HG03439 (cell line): ENCODE measurements around the gene KRTAP3-3.
"Not testable (repeated sequence)": the region's sequence is repeated elsewhere in the genome, so short reads cannot be mapped to it uniquely, and the experiment has no call there.

Experiments
- ATAC-seq: cut with Tn5 transposase; IDR thresholded peaks from one replicate; pipeline ENCODE4 v1.9.1; 2021; ENCODE audit warnings: mild to moderate bottlenecking, moderate library complexity; ENCODE audit not compliant: unreplicated experiment

KRTAP3-3 gene

DNA sequence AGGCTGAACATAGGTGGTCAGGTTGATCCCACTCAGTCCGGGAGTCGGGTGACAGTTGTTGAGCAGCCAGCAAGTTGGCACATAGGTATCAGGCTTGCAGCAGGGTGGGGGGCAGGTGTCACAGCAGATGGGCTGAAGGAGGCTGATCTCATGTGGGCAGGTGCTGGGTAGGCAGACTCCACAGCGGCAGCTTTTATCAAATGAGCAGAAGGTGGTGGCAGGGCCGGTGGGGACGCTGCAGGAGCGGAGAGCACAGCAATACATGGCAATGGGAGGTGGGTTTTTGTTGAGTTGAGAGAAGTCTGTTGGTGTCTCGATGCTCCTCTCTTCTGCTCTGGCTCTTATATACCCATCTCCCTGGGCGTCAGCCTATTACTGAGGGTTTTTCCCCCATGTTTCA, 14.8 kb upstream of the KRTAP3-3 start, which contains the start of gene KRTAP3-1:
KRTAP3-1 (minus strand) TSS at position 318 of the 400 bp plus-strand sequence; CDS start at position 264, 54 bp downstream.
- ATAC-seq = no peak

DNA sequence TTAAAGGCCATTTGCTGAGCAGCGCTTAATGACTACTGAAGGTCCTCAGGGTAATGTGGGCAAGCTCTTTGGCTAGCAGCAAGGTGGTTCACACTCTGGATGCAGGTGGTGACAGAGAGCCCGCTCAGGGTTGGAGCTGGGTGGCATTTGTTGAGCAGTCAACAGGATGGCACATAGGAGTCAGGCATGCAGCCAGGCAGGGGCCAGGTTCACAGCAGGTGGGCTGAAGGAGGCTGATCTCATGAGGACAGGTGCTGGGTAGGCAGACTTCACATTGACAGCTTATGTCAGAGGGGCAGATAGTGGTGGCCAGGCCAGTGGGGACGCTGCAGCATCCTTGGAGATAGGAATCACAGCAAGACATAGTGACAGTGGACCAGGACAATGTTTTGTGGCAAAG, 10.4 kb upstream of the KRTAP3-3 start:
- no peak for ATAC-seq

DNA sequence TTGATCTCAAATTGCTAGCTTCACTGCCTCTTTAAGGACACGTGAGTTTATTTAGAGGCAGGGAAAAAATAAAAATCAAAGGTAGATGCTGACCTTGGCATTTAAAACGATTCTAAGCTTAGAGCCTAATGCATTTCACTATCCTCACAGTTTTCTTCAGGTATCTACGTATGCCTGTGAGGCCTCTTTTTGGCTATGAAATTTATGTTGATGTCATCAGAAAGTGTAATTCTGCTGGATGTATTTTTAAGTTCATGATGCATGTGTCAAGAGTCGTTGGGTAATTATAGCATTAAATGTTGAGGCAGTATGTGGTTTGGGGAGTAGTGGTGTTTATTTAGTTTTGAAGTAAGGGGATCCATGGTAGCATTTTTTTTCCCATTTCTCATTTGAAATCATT, 10.0 kb upstream of the KRTAP3-3 start:
- ATAC-seq = no peak

DNA sequence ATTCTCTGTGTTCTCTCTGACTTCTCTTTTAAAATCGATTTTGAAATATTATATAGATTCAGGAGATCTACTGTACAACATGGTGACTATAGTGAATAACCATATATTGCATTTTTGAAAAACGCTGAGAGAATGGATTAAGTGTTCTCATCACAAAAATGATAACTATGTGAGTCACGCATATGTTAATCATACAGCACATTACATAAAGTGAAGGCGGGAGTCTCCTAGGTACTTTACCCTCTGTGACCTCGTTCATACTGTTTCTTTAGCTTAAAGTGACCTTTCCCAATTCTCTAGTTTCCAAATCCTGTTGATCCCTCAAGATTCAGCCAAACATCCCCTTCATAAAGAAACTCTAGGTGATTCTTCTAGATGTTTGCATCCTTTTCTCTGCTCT, 8.8 kb upstream of the KRTAP3-3 start:
- no peak for ATAC-seq

DNA sequence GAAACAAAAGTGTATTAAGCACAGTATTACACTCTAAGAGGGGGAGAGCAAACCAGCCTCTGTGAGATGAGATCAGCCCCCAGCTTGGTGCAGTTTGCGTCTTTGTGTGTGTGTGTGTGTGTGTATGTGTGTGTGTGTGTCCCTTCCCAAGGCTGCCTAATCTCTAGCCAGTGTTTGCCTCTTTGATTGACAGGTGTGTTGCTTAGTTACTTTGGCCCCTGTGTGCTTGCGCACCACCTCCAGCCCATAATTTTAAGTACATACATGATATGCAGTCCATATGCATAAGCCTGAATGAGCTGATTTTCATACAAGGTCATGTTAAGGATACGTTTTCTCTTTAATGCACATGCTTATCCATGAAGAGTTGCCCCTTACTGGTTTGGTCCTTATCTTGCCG, 7.8 kb upstream of the KRTAP3-3 start:
- no peak for ATAC-seq

DNA sequence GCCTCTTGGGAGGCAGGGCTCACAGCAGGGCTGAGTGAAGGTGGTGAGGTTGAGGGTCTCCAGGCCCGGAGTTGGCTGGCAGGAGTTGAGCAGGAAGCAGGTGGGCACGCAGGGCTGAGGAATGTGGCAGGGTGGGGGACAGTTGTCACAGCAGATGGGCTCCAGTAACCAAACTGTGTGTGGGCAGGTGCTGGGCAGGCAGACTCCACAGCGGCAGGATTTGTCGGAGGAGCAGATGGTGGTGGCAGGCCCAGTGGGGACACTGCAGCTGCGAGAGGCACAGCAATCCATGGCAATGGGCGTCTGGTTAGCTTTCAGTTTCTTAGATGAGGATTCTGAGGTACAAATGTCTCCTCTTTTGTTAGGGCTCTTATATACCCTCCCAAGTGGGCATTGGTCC, 5.6 kb upstream of the KRTAP3-3 start, which contains the start of gene KRTAP3-2:
KRTAP3-2 (minus strand) TSS at position 344 of the 400 bp plus-strand sequence; CDS start at position 291, 53 bp downstream.
- not testable (repeated sequence) for ATAC-seq

DNA sequence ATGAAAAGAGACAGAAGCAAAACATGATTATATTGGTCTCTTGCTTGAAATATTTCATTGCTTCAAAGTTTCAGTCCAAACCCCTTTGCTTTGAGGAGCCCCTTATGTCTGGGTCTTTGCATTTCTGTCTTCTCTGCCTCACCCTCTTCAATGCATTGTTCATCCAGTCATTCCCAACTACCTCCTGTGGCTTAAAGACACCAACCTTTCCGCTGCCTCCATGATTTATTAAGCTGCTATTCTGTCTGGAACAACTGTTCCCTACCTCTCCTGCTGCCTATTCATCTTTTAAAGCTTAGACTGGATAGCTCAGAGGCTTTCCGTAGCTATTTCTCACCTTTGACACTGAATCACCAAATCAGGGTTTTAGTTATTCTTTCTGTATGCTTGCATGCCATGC, 3.4 kb upstream of the KRTAP3-3 start:
- ATAC-seq = no peak

DNA sequence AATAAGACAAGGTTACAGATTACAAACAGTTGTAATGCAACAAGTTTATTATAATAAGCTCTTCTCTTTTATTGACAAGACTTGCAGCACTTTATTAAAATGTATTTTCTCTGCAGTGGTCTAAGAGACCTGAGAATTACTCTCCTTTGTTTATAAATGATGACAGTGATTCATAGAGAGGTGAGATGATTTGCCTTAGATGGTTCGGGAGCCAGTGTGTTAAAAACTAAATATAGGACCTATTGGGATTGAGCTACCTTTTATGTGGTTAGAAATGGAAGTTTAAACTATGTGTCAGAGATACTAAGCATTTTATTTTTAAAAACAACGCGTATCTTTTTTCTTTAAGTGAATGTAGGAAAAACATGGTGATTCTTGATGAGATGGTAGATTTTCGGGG, 2.9 kb upstream of the KRTAP3-3 start:
- ATAC-seq = no peak

DNA sequence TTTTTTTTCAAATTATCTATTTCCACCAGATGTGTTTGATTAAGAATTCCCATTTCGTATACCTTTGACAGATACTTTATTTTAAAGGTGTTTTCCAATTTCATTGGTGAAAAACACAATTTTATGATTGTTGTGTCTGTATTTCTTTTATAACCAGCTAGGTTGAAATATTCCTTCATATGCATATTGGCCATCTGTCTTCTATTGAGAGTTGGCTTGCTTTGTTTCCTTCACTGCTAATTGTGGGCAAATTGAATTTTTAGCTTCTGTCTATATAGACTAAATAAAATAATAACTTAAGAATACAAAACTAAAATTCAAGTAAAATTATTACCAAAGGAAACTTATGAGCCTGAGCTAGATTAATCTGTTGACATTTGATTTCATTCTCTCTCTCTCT, 1.2 kb upstream of the KRTAP3-3 start:
- ATAC-seq = no peak

DNA sequence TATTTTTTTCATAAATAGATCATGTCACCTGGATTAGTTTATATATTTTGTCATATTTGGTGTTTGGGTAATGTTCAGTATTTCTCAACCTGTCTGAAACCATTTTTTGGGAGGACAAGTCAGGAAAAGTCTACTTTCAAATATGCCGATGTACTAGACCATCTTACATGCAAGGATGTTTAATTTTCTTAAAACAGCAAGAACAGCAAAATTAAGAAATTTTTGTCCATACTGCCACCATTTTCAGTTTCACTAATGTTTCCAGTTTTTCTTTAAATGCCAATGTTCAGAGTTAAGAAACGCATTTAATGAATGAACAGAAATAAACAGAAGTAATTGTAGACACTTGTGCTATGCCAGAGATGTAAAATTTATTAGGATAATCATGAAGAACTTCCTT, 880 bp downstream of the KRTAP3-3 start:
- ATAC-seq = no peak

DNA sequence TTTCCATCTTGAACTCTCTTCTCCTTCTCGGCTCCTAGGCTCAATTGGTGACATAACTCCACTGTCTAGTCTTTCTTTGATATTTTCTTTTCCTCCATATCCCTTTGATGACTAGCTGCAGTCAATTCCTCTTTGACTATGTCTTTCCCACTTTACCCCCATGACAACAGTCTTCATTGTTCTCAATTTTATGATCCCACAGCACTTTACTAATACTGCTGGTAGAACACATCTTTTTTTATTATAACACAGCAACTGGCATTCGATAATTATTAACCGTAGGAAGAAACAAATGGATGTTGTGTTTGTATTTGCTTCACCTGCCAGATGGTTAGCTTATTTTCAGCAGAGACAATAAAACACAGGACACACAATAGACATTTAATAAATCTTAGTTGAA, 1.3 kb downstream of the KRTAP3-3 start:
- no peak for ATAC-seq

DNA sequence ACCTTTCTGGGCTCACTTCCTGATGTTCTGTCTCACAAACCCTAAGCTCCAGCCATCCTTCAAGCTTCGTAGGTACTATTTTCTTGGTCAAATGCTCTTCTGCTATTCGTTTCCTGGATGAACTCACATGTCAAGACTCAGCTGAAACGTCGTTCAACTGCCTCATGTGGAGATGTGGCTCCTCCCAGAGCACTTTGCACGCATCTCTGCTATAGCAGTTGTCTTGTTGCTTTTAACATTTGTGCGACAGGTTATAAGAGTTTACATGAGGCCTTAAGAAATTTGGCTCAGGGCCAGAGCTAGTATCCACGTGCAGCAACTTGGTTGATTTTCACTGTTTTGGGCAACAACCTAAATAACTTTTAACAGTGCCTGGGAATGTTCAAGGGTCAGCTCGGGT, 7.0 kb downstream of the KRTAP3-3 start:
- ATAC-seq = no peak

DNA sequence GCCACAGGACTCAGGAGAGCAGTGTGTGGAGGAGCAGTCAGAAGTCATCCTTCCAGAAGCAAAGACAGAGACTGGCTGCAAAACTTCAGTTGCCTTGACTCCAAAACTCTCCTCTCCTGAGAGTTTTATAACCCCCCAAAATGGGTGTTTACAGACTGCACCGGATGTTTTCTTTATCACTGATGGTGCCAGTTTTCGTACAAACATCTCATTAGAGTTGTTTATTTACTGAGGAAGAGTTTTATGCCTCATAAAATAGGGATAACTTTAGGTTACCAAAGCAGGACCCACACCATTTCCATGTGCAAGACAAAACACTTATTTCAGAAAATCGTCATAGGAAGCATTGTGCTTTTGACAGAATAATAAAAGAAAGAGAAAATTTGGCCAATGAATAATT, 9.7 kb downstream of the KRTAP3-3 start, which contains the start of gene KRT40:
KRT40 (minus strand) TSS at position 101 of the 400 bp plus-strand sequence; CDS start at position 48, 53 bp downstream.
- ATAC-seq = no peak

DNA sequence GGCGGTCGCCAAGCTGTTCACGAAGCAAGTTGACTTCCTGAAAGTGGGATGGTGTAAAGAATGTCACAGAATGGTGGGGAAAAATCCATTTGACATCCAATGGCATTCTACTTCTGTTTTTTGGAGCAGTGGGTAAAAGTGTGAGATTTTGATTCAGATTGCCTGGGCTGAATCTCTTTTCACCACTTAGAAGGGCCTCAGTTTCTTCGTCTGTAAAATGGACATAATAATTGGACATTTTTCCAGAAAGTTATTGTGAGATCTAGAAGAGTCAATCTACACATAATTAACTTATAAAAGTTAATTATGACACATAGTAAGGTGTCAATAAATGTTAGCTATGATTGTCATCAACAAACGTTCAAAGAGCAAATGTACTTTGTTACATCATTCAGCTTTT, 12.8 kb downstream of the KRTAP3-3 start:
- ATAC-seq = no peak

DNA sequence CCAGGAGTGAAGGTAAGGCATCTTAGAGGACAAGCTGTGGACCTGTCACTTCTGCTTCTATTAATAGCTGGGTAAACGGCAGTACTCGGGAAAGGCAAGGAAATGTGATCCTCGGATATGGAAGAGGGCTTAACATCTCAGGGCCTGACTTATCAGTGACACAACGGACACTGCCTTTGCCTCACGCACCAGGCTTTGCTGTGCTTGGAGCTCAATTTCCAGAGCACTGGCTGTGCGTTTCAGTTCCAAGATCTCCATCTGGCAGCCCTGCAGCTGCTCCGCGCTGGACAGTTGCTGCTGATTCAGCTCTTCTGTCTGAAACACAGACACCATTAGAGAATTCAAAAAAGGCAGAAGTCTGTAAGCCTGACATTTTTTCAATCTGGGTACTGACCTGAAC, 13.4 kb downstream of the KRTAP3-3 start:
- no peak for ATAC-seq

DNA sequence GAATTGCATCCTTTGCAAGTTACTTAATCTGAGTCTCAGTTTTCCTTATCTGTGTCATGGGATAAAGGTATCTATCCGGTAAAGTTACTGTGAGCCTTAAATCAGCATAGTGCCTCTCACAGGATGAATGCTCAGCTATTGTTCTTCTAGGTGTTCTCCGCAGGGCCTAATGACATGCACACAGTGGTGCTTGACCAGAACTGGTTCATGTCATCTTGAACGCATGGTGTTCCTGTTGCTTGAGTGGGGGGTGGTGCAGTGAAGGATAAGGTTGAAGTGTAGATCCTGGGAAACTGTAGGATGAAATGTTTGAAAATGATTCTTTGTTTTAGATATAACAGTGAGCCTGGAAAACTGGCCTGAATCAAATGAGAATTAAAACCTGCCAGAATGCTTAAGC, 13.8 kb downstream of the KRTAP3-3 start:
- ATAC-seq = no peak

DNA sequence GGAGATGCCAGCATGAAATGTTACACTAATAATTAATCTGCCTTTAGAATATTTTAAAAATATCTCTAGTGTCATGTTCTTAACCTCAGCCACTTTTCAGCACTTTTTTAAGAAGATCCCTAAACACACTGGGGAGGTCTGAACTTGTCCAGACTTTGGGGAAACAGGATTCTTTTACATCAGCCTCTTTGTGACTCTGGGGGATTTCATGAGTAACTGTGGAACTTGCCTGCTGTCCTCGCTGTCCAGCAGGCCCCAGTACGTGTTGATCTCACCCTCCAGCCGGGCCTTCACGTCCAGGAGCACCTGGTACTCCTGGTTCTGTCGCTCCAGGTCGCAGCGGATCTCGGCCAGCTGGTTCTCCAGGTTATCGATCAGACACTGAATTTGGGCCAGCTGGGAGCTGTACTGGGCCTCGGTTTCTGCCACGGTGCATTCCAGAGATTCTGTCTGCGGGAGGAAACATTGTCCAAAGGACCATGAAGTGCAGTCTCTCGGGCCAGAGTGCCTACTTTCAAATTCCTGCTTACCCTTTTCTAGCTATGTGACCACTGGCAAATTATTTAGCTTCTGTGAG, 15.3 kb downstream of the KRTAP3-3 start:
- ATAC-seq = no peak

DNA sequence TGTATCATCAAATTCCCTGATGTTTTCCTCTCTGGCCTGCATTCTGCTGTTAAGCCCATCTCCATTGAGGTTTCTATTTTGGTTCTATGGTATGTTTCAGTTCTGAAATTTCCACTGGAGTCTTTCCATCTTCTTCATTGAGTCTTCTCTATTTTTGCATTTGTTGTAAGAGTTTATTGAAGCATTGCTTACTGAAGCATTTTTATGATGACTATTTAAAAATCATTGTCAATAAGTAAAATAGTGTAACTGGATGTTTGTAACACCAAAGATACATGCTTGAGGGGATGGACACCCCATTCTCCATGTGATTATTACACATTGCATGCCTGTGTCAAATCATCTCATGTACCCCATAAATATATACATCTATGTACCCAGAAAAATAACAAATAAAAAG, 18.4 kb downstream of the KRTAP3-3 start:
- no peak for ATAC-seq

DNA sequence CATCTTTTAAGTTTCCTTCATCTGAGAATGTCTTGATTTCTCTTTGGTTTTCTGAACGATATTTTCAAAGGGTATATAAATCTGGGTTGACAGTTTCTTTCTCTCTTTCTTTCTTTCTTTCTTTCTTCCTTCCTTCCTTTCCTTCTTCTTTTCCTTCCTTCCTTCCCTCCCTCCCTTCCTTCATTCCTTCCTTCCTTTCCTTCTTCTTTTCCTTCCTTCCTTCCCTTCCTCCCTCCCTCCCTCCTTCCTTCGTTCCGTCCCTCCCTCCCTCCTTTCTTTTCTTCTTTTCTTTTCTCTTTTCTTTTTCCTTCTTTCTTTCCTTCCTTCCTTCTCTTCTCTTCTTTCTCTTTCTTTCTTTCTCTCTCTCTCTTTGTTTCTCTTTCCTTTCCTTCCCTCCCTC, 19.6 kb downstream of the KRTAP3-3 start:
- ATAC-seq = no peak

DNA sequence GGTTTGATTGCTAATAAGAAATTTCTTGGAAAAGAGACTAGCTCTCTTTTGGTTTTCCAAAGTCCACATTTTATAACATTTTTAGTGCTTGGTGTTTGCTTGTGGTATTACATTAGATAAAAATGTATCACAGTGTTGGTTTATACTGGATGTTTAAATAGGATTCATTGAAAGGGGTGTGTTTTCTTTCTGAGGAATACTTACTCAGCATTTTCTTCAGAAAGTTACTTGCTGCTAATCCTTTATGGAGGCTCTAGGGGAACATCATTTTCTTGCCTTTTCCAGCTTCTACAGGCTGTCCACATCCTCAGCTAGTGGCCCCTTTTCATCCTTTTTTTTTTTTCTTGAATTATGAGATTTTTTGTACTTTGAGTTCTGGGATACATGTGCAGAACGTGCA, 26.4 kb downstream of the KRTAP3-3 start:
- ATAC-seq = no peak

DNA sequence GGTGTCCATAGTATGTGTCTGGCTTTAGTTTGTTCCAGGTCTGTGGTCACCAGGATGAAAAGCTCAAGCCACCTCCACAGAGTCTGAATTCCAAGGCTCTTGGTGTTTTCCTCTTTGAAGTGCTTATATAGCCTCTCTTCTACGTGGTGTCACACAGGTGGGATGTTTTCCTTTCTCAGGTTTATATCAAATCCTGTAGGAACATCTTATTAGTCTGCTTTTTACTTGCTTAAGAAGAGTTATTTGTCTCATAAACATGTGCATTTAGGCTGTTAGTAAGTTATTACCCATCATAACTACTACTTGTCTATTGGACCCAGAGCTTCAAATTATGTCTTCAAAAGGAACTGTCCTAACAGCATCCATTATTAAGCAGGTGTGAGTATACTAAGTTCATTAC, 27.1 kb downstream of the KRTAP3-3 start, which contains the start of gene KRT39:
KRT39 (minus strand) TSS at position 101 of the 400 bp plus-strand sequence; CDS start at position 9, 92 bp downstream.
- ATAC-seq = no peak

DNA sequence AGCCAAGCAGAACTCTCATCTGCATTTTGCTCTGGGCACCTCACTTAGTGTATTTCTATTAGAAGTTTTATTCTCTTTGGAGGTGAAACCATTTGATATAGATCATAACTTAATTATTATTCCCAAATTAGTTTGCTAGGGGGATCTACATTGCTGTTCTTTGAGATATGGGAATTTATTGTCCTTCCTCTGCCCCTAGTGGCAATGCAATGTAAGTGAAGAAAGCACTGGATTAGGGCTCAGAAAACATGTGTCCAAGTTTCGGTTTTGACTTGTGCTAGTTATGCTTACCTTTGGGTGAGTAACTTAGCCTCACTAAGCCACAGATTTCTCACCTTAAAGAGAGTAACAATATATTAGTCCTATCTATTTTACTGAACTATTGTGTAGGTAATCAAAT, 30.1 kb downstream of the KRTAP3-3 start:
- no peak for ATAC-seq

DNA sequence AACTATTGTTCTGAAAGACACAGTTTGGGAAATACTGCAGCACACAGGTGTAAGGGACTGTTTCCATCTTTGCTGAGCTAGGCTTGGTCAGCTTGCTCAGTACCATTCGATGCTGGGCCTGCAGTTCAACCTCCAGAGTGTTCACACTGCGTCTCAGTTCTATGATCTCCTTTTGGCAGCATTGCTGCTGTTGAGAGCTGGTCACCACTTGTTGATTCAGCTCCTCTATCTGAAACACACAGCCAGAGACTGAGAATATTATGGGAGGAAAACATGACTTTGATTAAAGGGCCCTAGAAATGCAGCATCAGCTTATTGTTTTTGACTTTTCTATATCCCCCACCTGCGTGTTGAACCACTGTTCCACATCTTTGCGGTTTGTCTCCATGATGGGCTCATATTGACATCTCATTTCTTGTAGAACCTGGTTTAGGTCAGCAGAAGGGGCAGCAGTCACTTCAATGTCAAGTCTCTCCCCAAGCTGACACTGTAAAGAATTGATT, 31.9 kb downstream of the KRTAP3-3 start:
- no peak for ATAC-seq
